ELR (cell line): ENCODE results near the gene MT1G.
"Not testable (repeated sequence)": the region's sequence is repeated elsewhere in the genome, so short reads cannot be mapped to it uniquely, and the experiment has no call there.

Experiments used
- DNase-seq: peaks from one replicate; pipeline ENCODE4 v3.0.0-alpha.2; 2015; ENCODE audit warnings: low read depth

The MT1G gene

DNA sequence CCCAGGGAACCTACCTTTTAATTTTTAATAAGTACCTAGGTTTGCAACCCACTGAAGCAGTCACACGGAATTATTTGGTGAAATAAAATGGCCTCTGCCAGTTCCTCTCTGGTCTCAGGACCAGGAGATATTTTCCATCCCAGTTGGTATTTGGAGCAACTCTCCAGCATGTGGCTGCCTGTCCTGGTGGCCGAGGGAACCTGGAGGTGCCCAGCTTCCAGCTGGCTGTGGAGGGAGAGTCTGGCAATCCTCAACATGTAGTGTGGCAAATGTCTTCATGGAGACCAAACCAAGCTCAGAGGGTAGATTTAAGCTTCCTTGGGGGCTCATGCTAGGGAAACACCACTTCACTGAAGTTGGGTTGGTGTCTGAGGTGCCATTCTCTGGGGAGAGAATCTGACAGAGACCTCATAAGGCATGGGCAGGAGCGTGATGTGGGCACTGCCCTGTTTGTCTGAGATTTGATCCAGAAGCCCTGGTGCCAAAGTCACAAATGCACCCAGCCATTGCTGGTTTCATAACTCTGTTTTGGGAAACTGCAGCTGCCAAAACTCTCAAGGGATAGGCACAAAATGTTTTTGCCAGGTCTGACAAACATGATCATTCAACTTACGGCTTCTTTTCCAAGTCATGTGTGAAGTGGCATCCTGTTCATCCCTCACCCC, 17.2 kb upstream of the MT1G start:
- DNase-seq: no peak

DNA sequence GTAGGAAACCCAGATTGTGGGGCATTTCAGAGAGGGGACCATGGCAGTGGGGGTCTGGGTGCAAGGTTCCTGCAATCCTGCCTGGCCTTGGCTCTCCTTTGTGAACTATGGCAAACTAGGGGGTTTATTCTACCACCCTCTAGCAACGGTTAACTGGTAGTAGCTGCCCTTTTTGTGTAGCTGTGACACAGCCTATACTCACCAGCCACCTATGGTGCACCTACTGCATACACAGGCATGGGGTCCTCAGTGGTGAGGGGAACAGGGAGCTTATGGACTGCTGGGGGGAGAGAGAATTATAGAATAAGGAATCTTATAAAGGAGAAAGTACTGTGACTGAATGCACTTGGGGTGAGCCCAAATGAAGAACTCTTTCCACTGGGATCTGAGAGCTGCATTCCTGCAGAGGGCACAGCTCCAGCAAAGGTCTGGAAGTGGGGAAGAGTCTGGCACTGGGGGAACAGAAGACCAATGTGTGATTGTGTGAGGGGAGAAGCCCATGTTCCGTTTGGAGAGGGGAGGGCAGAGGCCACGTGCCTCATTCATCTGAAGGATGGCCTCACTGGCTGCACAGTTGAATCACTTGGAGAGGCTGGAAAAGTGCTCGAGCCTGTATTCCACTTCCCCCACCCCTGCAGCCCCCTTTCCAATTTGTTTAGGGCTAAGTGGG, 16.5 kb upstream of the MT1G start:
- no peak for DNase-seq

- DNase-seq: no peak
Measured at GRCh38 chr16:56683424-56684172, 15.7 kb upstream of the MT1G start.

DNA sequence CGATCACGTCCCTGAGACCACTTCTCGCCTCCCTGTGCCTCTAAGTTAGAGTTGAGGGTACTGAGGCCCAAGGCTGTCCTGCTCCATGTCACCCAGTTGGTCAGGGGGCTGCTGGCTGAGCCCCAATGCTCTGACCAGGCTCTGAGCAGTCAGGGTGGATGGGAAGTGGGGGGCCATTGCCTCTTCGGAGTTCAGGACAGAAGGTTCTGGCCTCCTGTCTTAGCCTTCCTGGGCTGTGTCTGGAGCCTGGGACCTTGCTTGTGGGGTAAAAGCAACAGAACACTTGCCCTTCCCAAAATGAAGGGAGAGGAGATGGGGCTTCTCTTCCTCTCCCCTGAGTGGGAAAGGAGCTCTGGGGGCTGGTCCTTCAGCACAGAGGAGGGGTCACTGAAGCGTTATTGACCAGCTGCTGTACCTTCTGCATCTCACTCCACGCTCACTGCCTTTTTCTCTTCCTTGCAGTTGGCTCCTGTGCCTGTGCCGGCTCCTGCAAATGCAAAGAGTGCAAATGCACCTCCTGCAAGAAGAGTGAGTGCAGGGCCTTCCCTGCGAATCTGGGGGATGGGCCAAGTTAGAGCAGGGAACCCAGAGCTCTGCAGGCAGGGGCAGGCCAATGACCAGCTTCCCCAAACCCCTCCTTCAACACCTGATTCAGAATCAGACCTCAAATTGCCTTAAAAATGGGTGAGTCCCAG, 15.0 kb upstream of the MT1G start:
- peak; percentile 24 for DNase-seq

DNA sequence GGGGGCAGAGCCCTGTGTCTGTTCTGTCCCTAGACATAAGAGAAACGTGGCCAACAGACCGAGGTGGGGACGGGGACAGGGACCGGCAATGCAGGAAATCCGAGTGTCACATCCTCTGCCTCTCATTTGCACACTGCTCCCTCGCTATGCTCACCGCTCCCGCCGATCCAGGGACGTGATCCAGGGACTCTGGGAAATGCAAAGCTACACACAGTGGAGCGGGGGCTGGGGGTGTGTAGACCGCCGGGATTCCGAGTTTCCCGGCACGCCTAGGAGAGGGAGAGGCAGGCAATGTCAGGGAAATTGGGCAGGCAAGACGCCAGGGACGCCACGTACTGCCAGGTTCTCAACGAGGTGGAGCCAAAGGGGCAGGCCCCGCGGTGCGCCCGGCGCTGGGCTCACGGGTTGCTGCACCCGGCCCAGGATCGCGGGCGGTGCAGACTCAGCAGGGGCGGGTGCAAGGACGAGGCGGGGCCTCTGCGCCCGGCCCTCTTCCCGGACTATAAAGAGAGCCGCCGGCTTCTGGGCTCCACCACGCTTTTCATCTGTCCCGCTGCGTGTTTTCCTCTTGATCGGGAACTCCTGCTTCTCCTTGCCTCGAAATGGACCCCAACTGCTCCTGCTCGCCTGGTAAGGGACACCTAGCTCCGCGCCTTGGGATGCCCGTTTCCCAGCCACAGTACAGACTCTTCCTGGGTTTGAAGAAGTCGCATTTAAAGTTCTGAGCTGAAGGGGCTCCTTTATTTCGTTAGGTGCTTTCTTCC, 14.3 kb upstream of the MT1G start, which contains the start of gene MT1X:
MT1X (plus strand) TSS at position 532 of the 764 bp plus-strand sequence; CDS start at position 603, 71 bp downstream.
- DNase-seq: peak; percentile 92

- DNase-seq: peak; percentile 41
Measured at GRCh38 chr16:56679818-56680217, 12.0 kb upstream of the MT1G start.

- no peak for DNase-seq
Measured at GRCh38 chr16:56679078-56679730, 11.3 kb upstream of the MT1G start.

DNA sequence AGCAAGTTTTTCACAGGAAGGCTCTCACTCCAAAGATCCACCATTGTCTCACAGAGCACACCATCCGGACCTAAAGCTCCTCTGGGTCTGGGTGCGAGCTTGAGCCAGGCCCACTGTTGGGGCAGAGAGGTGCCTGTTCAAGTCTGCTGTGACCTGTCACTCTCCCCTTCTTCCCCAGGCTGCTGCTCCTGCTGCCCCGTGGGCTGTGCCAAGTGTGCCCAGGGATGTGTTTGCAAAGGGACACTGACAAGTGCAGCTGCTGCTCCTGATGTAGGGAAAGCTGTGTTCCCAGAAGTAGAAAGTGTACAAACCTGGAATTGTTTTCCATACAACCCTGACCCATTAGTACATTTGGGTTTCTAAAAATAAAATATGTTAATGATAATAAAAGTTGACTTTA, 9.6 kb upstream of the MT1G start:
- no peak for DNase-seq

GRCh38 chr16:56675685-56676210, 7.9 kb upstream of the MT1G start:
- no peak for DNase-seq

- DNase-seq: not testable (repeated sequence)
Measured at GRCh38 chr16:56674570-56674969, 6.7 kb upstream of the MT1G start.

DNA sequence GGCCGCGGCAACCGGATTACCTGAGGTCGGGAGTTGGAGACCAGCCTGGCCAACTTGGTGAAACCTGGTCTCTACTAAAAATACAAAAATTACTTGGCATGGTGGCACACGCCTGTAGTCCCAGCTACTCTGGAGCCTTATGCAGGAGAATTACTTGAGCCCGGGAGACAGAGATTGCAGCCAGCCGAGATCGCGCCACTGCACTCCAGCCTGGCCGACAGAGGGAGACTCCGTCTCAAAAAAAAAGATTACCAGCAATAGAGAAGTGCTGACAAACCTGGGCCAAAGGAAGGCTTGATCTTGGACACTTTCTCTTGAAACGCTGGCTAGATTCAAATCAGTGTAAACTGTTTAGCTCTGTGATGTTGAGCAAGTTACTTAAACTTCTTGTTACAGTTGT, 6.1 kb upstream of the MT1G start:
- no peak for DNase-seq

DNA sequence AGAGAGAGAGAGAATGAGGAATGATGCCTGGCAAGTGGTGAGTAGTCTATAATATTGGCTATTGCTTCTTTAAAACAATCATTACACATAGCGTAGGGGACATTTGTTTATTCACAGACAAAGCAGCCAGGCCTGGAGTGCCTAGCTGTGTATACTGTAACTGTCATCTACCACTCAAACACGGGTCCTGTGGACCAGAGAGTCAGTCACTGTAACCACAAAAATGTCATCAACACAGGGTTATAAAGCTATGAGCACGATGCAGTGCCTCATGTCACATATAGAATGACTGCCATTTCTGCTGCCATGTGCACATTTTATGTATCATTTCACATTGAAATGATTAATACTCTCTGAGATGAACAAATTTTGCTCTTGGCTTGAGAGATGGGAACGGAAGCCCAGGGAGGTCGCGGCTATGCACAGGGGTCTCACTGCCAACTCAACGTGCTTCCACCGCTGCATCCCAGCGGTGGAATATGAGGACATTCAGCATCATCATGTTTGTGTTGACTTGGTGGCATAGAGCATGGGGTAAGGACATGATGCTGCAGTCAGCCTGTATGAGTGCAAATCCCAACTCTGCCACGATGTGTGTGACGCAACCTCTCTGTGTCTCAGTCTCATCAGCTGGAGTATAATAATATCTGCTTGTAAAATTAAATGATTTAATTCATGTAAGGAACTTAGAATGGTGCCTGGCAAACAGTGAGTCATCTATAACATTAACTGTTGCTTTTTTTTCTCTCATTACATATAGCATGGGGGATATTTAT, 5.1 kb upstream of the MT1G start:
- peak; percentile 16 for DNase-seq

DNA sequence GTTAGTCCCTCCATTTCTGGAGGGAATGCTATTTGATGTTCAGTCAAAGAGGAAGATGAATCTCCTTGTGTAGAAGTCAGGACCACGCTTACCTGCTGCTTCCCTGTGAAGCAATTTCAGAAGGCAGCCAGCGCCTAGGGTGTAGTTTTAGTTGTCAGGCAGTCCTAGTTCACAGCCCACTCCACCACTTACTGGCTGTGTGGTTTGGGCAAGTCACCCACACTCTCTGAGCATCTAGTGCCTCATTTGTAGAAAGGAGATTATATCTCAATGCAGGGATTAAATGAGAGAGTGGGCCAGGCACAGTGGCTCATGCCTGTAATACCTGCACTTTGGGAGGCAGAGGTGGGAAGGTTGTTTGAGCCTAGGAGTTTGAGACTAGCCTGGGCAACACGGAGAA, 4.3 kb upstream of the MT1G start:
- not testable (repeated sequence) for DNase-seq

DNA sequence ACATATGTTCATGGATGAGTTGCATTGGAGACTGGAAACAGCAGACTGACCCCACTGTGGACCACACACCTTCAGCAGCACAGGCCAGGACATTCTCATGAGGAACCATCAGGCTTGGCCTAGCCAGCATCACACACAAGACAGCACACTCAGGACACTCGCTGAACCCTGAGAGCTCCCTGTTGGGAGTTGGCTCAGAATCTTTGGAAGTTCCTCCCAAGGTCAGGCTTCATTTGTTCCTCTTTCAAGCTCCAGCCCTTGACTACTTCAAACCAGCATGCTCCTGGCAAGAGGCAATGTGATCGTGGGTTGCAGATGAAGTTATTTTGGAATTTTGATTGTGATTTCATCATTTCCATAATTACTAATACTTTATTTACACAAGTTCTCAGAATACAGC, 3.8 kb upstream of the MT1G start:
- DNase-seq: not testable (repeated sequence)

DNA sequence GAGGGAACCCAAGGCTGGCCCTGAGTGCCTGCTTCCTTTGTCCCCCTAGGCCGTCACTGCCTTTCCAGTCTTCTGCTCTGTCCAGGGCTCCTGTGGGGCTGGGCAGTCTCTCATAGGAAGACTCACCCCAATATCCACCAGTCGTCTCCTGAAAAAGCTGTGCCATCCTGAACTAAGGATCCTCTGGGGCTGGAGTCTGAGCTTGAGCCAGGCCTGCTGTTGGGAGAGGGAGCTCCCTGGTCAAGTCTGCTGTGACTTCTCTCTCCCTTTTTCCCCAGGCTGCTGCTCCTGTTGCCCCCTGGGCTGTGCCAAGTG, 2.7 kb upstream of the MT1G start:
- DNase-seq: no peak

DNA sequence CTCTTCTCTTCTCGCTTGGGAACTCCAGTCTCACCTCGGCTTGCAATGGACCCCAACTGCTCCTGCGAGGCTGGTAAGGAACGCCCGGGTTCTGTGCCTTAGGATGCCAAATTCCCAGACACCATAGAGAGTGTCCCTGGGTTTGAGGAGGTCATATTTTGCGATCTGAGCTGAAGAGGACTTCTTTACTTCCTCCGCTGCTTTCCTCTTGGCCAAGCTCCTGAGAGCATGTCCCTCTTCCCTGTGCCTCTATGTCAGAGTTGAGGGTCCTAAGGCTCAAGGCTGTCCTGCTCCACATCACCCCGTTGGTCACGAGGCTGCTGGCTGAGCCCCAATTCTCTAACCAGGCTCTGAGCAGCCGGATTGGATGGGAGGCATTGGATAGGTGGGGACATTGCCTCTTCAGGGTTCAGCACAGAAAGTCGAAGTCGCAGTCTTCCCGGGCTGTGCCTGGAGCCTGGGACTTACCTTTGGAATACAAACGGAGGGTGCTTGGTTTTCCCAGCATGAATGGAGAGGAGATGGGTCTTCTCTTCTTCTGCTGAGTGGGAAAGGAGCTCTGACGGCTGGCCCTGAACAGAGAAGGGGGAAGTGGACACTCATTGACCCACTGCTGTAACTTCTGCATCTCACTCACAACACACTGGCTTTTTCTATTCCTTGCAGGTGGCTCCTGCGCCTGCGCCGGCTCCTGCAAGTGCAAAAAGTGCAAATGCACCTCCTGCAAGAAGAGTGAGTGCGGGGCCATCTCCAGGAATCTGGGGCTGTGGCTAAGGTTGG, 2.2 kb upstream of the MT1G start:
- no peak for DNase-seq

DNA sequence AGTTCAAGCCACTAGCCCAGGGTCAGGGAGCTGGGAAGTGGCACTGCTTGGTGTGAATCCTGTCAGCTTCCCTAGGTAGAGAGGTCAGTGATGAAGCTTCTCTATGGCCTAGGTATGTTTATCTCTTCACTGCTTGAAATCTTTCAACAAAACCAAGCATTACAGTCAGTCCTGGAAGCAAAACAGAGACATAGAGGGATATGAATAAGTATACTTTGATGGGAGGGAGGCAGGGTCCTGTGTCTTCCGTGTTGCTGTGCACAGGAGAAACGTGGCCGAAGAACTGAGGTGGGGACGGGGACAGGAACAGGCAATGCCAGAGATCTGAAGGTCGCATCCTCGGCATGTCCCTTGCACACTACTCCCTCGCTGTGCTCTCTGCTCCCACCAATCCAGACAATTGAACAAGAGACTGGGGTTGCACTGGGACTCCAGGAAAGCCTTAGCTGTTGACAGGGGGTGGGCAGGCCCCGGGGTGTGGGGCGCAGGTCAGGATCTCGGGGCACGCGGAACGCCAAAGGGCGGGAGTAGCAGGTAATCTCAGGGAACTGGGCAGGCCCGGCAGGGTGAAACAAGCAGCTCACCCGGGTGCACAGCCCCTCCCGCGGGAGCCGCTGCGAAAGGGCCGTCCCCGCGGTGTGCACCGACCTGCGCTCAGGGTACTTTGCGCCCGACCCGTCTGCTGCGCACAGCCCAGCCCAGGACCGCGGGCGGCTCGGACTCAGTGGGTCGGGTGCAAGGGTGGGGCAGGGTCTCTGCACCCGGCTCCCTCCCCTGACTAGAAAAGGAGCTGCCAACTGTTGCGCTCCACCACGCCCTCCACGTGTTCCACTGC, 1.4 kb upstream of the MT1G start, which contains the start of gene MT1H:
MT1H (plus strand) TSS at position 810 of the 835 bp plus-strand sequence. CDS start 71 bp downstream, outside the sequence.
- DNase-seq: no peak
